Astrocyte (in vitro differentiated cells and primary cell): ENCODE data around the gene AEBP2. TPM values are rescaled to one million over a fixed set of nuclear protein-coding genes. Genes with fewer than 3 reads are reported as not detected.

ENCODE experiments used
- DNase-seq: peaks from one replicate; pipeline ENCODE4 v3.0.0-alpha.2; 2010; ENCODE audit warnings: low read depth
- FAIRE-seq: peaks from 2 replicates; lab custom pipeline; 2011; peaks lifted over from hg19 to GRCh38; lab: Jason Lieb, UNC
- H2AFZ ChIP-seq: 2 replicates; pipeline ENCODE4 v1.6.0; 2012; ENCODE audit warnings: low read depth, low read length, inconsistent platforms
- H3K27ac ChIP-seq: 2 replicates; pipeline ENCODE4 v1.5.1; 2011; ENCODE audit warnings: low read depth, low read length, inconsistent platforms
- H3K27me3 ChIP-seq: 2 replicates; pipeline ENCODE4 v1.6.0; 2011; ENCODE audit warnings: low read length, inconsistent platforms; ENCODE audit not compliant: insufficient read depth
- H3K36me3 ChIP-seq: 2 replicates; pipeline ENCODE4 v1.5.1; 2011; ENCODE audit warnings: low read length, inconsistent platforms; ENCODE audit not compliant: insufficient read depth
- H3K4me1 ChIP-seq: 2 replicates; pipeline ENCODE4 v1.5.1; 2011; ENCODE audit warnings: low read length, inconsistent platforms; ENCODE audit not compliant: insufficient read depth
- H3K4me2 ChIP-seq: 2 replicates; pipeline ENCODE4 v1.6.0; 2012; ENCODE audit warnings: low read length, inconsistent platforms
- H3K4me3 ChIP-seq: 2 replicates; pipeline ENCODE4 v1.5.1; 2011; ENCODE audit warnings: low read depth, mild to moderate bottlenecking, low read length, inconsistent platforms; ENCODE audit not compliant: insufficient read depth
- H3K79me2 ChIP-seq: 2 replicates; pipeline ENCODE4 v1.6.0; 2012; ENCODE audit warnings: mild to moderate bottlenecking, low read length, inconsistent platforms; ENCODE audit not compliant: insufficient read depth
- H3K9ac ChIP-seq: 2 replicates; pipeline ENCODE4 v1.6.0; 2012; ENCODE audit warnings: mild to moderate bottlenecking, low read length, inconsistent platforms
- H3K9me3 ChIP-seq: 2 replicates; pipeline ENCODE4 v1.5.1; 2012; ENCODE audit warnings: low read depth, mild to moderate bottlenecking, low read length, inconsistent platforms; ENCODE audit not compliant: insufficient read depth
- H4K20me1 ChIP-seq: 2 replicates; pipeline ENCODE4 v1.6.0; 2012; ENCODE audit warnings: low read length, inconsistent platforms; ENCODE audit not compliant: insufficient read depth
- H3K27ac Mint-ChIP-seq: one replicate; pipeline ENCODE4 v1.8.0; 2021; ENCODE audit warnings: mild to moderate bottlenecking, mixed read lengths; ENCODE audit not compliant: unreplicated experiment
- H3K27me3 Mint-ChIP-seq: one replicate; pipeline ENCODE4 v1.8.0; 2021; ENCODE audit warnings: low read depth, mixed read lengths; ENCODE audit not compliant: unreplicated experiment
- H3K36me3 Mint-ChIP-seq: one replicate; pipeline ENCODE4 v1.8.0; 2021; ENCODE audit warnings: low read depth, mixed read lengths; ENCODE audit not compliant: unreplicated experiment
- H3K4me1 Mint-ChIP-seq: one replicate; pipeline ENCODE4 v1.8.0; 2021; ENCODE audit warnings: low read depth, mixed read lengths; ENCODE audit not compliant: unreplicated experiment
- H3K4me3 Mint-ChIP-seq: one replicate; pipeline ENCODE4 v1.8.0; 2021; ENCODE audit warnings: mild to moderate bottlenecking, moderate library complexity, mixed read lengths; ENCODE audit not compliant: unreplicated experiment
- H3K9me3 Mint-ChIP-seq: one replicate; pipeline ENCODE4 v1.8.0; 2021; ENCODE audit warnings: mild to moderate bottlenecking, mixed read lengths; ENCODE audit not compliant: unreplicated experiment
- EZH2 ChIP-seq: IDR thresholded peaks from 2 replicates; pipeline ENCODE4 v1.6.1; 2012; ENCODE audit warnings: mild to moderate bottlenecking, low read length, inconsistent platforms; ENCODE audit not compliant: insufficient read depth
- total RNA-seq: library from RNA; stranded (reverse); gene quantifications from 2 replicates; pipeline ENCODE4 v1.2.1, GENCODE V29; 2021
- TF ChIP-seq, protein P1 (sequence below): IDR thresholded peaks from 2 replicates; pipeline ENCODE4 v1.5.1; 2011; ENCODE audit warnings: low read depth, mild to moderate bottlenecking, inconsistent platforms, low read length, moderate library complexity; ENCODE audit not compliant: insufficient read depth

The AEBP2 gene
- total RNA-seq, 1 donor from 2014 or later, result 39.8 TPM

DNA sequence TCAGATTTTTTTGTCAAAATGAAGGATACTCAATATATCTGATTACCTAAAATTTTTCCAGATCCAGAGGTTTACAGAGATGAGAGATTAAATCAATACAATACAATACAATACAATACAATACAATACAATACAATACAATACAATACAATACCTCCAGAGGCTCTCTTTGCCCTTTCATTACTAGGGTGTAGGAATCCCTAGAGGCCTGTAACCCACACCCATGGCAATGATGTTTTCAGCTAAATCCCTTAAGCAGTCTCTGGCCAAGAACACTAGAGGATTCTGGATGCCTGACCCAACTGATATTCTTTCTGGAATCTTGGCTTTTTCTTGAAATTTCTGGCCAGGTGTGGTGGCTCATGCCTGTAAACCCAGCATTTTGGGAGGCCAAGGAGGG, 23.7 kb upstream of the AEBP2 start:
- no peaks in the 10 kb centered on the region for H3K36me3 ChIP-seq
- TF ChIP-seq EZH2, result no peak
- TF ChIP-seq, protein P1, sequence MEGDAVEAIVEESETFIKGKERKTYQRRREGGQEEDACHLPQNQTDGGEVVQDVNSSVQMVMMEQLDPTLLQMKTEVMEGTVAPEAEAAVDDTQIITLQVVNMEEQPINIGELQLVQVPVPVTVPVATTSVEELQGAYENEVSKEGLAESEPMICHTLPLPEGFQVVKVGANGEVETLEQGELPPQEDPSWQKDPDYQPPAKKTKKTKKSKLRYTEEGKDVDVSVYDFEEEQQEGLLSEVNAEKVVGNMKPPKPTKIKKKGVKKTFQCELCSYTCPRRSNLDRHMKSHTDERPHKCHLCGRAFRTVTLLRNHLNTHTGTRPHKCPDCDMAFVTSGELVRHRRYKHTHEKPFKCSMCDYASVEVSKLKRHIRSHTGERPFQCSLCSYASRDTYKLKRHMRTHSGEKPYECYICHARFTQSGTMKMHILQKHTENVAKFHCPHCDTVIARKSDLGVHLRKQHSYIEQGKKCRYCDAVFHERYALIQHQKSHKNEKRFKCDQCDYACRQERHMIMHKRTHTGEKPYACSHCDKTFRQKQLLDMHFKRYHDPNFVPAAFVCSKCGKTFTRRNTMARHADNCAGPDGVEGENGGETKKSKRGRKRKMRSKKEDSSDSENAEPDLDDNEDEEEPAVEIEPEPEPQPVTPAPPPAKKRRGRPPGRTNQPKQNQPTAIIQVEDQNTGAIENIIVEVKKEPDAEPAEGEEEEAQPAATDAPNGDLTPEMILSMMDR, result no peak
- no peak for FAIRE-seq

DNA sequence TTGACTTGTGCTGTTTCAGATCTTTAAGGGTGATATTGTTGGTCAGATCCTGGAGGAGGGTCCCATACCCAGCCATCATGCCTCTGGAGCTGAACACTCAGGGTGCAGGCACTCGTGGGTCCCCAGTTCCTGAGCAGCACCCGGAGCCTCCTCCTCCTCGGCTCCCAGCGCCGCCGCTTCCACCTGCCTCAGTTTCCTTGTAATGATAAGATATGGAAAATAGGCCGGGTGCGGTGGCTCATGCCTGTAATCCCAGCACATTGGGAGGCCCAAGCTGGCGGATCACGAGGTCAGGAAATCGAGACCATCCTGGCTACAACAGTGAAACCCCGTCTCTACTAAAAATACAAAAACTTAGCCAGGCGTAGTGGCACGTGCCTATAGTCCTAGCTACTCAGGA, 20.2 kb upstream of the AEBP2 start:
- FAIRE-seq (no peak), DNase-seq (no peak)
- H3K4me3 Mint-ChIP-seq, result no peak overlapping the region
- H3K36me3 Mint-ChIP-seq, result no peaks in the 10 kb centered on the region
- no peak for TF ChIP-seq EZH2
- TF ChIP-seq, protein P1, result no peak
- no peak overlapping the region for H3K27ac Mint-ChIP-seq
- H3K4me3 ChIP-seq, result no peak overlapping the region
- no peaks in the 10 kb centered on the region for H3K27me3 Mint-ChIP-seq
- H2AFZ ChIP-seq, result no peak overlapping the region
- H3K4me2 ChIP-seq, result no peak overlapping the region
- H3K9me3 Mint-ChIP-seq, result no peaks in the 10 kb centered on the region
- no peaks in the 10 kb centered on the region for H3K4me1 ChIP-seq
- H3K9me3 ChIP-seq, result no peaks in the 10 kb centered on the region
- no peaks in the 10 kb centered on the region for H3K79me2 ChIP-seq
- H3K9ac ChIP-seq, result no peak overlapping the region
- no peaks in the 10 kb centered on the region for H3K36me3 ChIP-seq
- no peaks in the 10 kb centered on the region for H3K27me3 ChIP-seq
- H3K4me1 Mint-ChIP-seq, result no peaks in the 10 kb centered on the region
- no peak overlapping the region for H3K27ac ChIP-seq
- H4K20me1 ChIP-seq, result no peaks in the 10 kb centered on the region

More for the DNA sequence above, 23.7 kb upstream of the AEBP2 start:
- Histone ChIP-seq H3K9me3 (no peaks in the 10 kb centered on the region), H3K4me1 (no peaks in the 10 kb centered on the region), H3K79me2 (no peaks in the 10 kb centered on the region), H2AFZ (no peak overlapping the region), H3K27ac (no peak overlapping the region), H3K9ac (no peak overlapping the region), H4K20me1 (no peaks in the 10 kb centered on the region), H3K27me3 (no peaks in the 10 kb centered on the region), H3K4me3 (no peak overlapping the region), H3K4me2 (no peak overlapping the region)
- Mint-ChIP-seq H3K27me3 (no peaks in the 10 kb centered on the region), H3K4me3 (no peak overlapping the region), H3K36me3 (no peaks in the 10 kb centered on the region), H3K4me1 (peaks cover 2% of the 10 kb centered on the region), H3K27ac (no peak overlapping the region), H3K9me3 (no peaks in the 10 kb centered on the region)
- no peak for DNase-seq

DNA sequence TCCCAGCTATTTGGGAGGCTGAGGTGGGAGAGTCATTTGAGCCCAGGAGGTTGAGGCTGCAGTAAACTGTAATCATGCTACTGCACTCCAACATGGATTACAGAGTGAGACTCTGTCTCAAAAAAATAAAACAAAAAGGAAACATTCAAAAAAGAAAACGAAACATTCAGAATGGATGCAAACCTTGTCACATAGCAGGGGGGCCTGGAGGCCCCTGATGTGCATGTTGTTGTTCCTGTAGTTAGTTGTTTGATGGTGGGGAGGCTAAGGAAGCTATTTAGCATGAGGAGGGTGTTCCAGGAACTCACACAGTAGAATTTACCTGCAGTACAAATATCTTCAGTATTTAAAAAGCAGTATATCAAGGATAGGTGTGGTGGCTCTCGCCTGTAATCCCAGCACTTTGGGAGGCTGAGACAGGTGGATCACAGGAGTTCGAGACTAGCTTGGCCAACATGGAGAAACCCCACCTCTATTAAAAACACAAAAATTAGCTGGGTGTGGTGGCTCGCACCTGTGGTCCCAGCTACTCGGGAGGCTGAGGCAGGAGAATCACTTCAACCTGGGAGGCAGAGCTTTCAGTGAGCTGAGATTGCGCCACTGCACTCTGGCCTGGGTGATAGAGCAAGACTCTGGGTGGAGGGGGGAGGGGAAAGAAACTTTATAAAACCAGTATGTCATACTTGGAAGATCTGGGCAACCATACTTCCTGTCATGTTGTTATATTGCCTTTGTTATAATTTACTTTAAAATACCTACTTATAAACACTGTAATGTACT, 17.6 kb upstream of the AEBP2 start:
- H2AFZ ChIP-seq, result no peak overlapping the region
- TF ChIP-seq, protein P1, result no peak
- no peak for TF ChIP-seq EZH2
- no peaks in the 10 kb centered on the region for H3K36me3 ChIP-seq
- FAIRE-seq (no peak), DNase-seq (no peak)
- no peaks in the 10 kb centered on the region for H3K27me3 ChIP-seq
- Mint-ChIP-seq H3K9me3 (peaks cover 1% of the 10 kb centered on the region), H3K36me3 (no peaks in the 10 kb centered on the region), H3K4me3 (no peak overlapping the region), H3K27me3 (no peaks in the 10 kb centered on the region), H3K4me1 (no peaks in the 10 kb centered on the region), H3K27ac (no peak overlapping the region)
- H3K27ac ChIP-seq, result no peak overlapping the region
- no peaks in the 10 kb centered on the region for H3K4me1 ChIP-seq
- no peaks in the 10 kb centered on the region for H3K9me3 ChIP-seq
- H3K79me2 ChIP-seq, result no peaks in the 10 kb centered on the region
- no peak overlapping the region for H3K9ac ChIP-seq
- no peak overlapping the region for H3K4me2 ChIP-seq
- no peaks in the 10 kb centered on the region for H4K20me1 ChIP-seq
- no peak overlapping the region for H3K4me3 ChIP-seq
